HuH-7.5 (cell line): Measurements from ENCODE around the gene TBL3.
A peak's percentile ranks its signal among the peaks of the same experiment; 100 is the strongest.

ENCODE experiments used
- DNase-seq: peaks from one replicate; pipeline ENCODE4 v3.0.0; 2011; ENCODE audit warnings: low spot score

TBL3 gene

DNA sequence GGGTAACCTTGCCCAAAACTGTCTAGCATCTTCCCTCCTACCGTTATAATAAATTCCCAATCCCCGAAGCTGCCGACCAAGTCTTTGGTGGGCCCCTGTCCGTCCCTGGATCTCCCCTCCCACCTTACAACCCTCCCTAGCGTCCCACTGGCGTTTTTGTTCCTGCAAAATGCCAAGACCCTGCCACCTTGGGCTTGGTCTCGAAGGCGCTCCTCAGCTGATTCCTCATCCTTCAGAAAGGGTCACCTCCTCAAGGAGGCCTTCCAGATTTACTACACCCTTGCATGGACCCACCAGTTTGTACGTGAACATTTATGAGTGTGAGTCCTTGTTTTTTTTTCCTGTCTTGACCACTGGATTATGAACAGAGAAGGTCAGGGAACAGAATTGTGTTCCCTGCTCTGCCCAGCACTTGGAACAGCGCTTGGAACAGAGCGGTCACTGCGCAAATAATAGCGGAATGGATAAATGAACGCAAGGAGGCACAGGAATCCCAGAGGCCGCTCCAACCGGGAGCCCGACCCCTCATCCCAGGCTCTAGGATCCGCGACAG, 11.2 kb downstream of the TBL3 start:
- no peak for DNase-seq

GRCh38 chr16:1983544-1984346, 11.9 kb downstream of the TBL3 start, which contains the start of gene GFER:
Gene GFER, plus strand, starts transcription at chr16:1984193. Its CDS starts 26 bp downstream, at chr16:1984219.
- peak; percentile 98 for DNase-seq

- peak; percentile 67 for DNase-seq
Measured at GRCh38 chr16:1984347-1985225, 12.7 kb downstream of the TBL3 start.

- no peak for DNase-seq
Measured at GRCh38 chr16:1985466-1986150, 13.8 kb downstream of the TBL3 start.

DNA sequence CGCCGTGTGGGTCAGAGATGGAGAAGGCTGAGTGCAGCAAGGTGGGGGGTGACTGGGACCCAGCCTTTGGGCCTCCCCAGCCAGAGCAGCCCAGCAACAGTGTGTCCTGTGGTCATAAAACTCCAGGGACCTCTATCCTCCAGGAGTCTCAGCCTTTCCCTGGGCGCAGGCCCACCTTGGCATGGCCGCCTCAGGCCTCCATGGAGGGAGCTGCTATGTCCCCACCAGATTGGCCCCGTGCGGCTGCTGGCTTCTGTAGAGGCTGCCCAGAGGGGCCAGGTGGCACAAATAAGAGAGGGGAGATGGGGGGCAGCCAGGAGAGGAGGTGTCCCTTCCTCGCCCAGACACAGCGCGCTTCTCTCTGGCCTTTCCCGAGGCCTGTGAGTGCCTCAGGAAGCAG, 15.3 kb downstream of the TBL3 start:
- no peak for DNase-seq

GRCh38 chr16:1989209-1990100, 17.6 kb downstream of the TBL3 start, which contains the start of gene SYNGR3:
Gene SYNGR3, plus strand, starts transcription at chr16:1989970. Its CDS starts 133 bp downstream, at chr16:1990103.
- peak; percentile 46 for DNase-seq

GRCh38 chr16:1990101-1990350, 18.2 kb downstream of the TBL3 start:
- DNase-seq = no peak

DNA sequence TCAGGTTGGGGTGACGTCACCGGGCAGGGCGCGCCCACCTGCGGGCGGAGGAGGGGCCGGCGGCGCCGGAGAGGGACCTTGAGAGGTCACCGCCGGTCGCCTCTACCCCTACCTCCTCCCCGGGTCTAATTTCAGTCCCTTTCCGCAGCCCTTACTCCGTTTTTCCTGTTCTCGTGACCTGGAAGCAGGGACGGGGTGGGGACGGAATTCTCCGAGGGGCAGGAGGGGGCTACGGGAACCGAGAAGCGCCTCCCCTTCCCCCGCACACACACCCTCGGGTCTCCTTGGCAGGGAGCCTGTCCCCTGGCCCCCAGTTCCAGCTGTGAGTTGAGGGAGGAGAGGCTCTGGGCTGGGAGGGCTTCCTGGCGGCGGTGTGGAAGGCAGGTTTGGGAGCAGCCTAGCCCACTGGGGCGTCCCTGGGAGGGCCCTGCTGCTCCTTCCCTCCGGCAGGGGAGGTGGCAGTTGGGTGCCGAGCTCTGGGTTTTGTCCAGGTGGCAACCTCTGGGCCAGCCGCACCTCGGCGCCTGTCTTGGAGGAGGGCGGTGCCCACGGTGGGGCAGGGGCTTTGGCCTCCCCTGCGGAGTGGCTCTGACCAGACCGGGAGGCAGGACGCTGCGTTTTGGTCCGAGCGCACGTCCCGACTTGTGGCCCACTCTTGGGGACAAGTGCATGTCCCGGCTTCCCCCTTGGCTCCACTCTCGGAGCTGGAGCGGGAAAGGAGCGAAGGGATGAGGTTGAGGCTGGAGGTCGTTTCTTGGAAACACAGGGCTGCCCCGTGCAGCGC, 18.7 kb downstream of the TBL3 start:
- DNase-seq = peak; percentile 75

GRCh38 chr16:1991135-1991551, 19.3 kb downstream of the TBL3 start:
- no peak for DNase-seq

DNA sequence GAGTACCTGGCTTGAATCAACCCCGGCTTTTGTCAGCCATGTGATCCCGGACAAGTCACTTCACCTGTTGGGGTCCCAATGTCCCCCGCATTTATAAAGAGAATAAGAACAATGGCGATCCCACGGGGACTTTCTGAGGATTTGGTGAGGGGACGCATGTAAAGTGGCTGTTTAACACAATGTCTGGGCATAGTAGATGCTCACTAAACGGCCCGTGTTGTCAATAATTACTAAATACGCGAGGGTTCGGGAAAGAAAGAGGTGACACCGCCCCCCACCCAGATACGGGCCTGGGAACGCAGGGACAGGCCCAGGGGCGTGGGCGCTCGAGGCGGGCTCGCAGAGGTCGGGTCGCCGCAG, 19.7 kb downstream of the TBL3 start:
- DNase-seq = no peak

- peak; percentile 92 for DNase-seq
Measured at GRCh38 chr16:1991948-1992703, 20.3 kb downstream of the TBL3 start.

- no peak for DNase-seq
Measured at GRCh38 chr16:1992704-1993317, 21.0 kb downstream of the TBL3 start.

GRCh38 chr16:1993731-1994131, 21.9 kb downstream of the TBL3 start:
- no peak for DNase-seq

- DNase-seq = no peak
Measured at GRCh38 chr16:1997494-1998359, 25.9 kb downstream of the TBL3 start.

DNA sequence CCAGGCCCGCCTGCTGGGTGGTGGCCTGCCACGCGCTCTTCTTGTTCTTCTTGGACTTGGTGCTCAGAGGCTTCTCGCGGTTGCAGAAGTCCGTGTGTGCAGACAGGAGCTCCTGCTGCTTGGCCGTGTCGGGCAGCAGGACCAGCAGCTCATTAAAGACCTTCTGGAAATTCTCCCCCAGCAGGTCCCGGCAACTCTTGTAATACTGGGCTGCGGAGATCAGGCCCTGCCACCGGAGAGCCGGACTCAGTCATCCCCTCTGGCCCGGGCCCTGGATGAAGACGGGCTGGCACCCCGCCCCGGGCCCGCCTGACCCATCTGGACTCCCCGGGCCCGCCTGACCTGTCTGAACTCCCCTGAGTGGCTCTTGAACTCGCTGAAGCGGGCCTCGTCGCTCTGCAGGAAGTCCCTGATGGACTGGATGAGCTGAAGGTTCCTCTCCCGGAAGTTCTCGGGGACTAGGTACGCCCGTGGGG, 26.5 kb downstream of the TBL3 start:
- DNase-seq = no peak

DNA sequence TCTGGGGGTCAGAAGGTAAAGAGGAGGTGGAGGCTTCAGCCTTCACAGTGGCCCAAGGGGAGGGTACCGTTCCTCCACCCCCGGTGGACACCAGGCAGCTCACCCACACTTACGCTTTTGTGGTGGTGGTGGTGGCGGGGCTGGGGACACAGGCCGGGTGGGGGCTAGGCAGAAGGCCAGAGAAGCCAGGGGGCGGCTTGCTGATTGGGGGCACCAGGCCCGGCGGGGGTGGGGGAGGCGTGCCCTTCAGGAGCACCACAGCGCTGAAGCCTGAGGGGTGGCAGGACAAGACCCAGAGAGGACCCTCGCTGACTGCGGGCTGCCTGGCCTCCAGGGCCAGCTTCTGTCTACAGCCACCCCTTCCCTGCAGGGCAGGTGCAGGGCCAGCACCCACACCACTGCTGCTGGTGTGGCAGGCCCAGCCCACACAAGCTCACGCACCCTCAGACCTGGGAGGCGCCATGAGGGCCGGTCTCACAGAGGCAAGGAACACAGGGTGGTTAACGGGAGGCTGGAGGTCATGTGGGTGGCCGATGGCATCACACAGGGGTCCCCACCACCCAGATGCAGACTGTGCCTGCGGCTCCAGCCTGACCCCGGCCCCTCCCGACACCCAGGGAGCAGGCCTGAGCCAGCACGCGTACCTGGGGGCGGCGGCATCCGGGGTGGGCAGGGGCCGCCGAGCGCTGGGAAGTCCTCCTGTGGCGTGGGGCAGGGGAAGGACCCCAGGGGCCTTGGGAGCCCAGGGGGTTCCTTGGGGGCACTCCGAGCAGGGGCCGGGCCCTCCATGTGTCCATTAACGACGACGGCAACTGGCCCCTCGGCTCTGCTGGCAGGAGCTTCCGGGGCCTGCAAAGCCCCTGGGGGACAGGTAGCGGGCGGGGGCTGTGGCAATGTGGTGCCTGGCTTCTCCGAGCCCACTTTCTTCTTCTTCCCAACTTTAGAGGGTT, 27.3 kb downstream of the TBL3 start:
- DNase-seq = no peak
